Measurements from ENCODE around the gene CNTNAP2. TPM values are rescaled to one million over a fixed set of nuclear protein-coding genes. Genes with fewer than 3 reads are reported as not detected.

Gene CNTNAP2
- total RNA-seq, 2 experiments from 2014 or later = 0.19 to 0.22 TPM

DNA sequence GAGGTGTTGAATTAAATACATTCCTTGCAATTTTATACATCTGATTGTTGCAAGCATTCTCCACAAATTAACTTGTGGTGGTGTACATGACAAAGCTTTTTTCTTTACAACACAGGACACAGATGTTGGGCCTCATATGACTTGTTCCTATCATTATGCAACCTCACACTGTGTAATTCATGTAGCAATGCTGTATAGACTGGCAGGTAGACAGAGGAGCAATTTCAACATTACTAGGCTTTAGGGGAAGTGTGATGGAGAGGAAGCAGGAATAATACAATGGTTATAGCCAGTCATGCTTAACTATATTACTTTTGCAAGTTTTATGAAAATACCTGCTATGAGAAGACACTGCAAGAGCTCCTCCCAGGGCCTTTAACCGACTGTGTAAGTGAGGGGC lies 832.1 kb downstream of the CNTNAP2 start:
- H3K36me3 Mint-ChIP-seq = no peaks in the 10 kb centered on the region
- no peaks in the 10 kb centered on the region for H3K27me3 Mint-ChIP-seq
- H3K9me3 Mint-ChIP-seq = peaks cover 8% of the 10 kb centered on the region
- H3K4me3 Mint-ChIP-seq = no peak overlapping the region
- H3K27ac Mint-ChIP-seq = no peak overlapping the region
- H3K4me1 Mint-ChIP-seq = no peaks in the 10 kb centered on the region
- no peak for DNase-seq

DNA sequence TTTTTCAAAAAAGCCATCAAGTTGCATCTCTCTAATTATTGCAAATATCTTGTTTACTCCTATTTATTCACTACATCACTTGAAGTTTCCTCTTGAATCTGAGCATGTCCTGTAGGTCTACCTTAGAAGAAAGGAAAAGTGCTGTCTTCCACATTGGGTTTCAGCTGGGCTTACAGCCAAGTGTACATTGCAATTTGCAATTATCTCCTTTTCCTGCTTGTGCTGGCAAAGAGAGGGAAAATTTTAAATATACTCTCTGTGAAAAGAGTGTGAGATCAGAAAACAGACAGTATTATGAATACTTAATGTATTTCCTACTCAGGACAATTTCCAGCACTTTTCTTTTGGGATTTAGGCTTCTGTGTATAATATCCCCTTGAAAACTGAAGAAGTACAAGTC lies 839.7 kb downstream of the CNTNAP2 start:
- H3K9me3 Mint-ChIP-seq = peaks cover 3% of the 10 kb centered on the region
- DNase-seq = no peak

DNA sequence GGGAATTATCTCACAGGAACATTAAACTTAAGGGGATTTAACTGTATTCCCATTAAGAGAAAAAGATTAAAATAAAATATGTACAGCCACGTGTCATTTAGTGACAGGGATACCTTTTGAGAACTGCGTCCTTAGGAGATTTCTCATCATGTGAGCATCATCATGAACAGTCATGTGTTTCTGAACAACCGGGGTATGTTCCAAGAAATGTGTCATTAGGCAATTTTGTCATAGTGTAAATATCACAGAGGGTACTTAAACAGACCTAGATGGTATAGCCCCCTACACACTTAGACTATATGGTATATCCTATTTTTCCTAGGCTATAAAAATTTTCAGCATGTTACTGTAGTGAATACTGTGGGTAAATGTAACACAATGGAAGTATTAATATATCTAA lies 840.3 kb downstream of the CNTNAP2 start:
- no peaks in the 10 kb centered on the region for H3K27me3 Mint-ChIP-seq
- peaks cover 3% of the 10 kb centered on the region for H3K9me3 Mint-ChIP-seq
- H3K36me3 Mint-ChIP-seq = no peaks in the 10 kb centered on the region
- no peak overlapping the region for H3K4me3 Mint-ChIP-seq
- H3K4me1 Mint-ChIP-seq = no peaks in the 10 kb centered on the region
- DNase-seq = no peak
- no peak overlapping the region for H3K27ac Mint-ChIP-seq

More for the DNA sequence above, 839.7 kb downstream of the CNTNAP2 start:
- no peaks in the 10 kb centered on the region for H3K4me1 Mint-ChIP-seq
- H3K4me3 Mint-ChIP-seq = no peak overlapping the region
- no peak overlapping the region for H3K27ac Mint-ChIP-seq
- H3K27me3 Mint-ChIP-seq = no peaks in the 10 kb centered on the region
- H3K36me3 Mint-ChIP-seq = no peaks in the 10 kb centered on the region

DNA sequence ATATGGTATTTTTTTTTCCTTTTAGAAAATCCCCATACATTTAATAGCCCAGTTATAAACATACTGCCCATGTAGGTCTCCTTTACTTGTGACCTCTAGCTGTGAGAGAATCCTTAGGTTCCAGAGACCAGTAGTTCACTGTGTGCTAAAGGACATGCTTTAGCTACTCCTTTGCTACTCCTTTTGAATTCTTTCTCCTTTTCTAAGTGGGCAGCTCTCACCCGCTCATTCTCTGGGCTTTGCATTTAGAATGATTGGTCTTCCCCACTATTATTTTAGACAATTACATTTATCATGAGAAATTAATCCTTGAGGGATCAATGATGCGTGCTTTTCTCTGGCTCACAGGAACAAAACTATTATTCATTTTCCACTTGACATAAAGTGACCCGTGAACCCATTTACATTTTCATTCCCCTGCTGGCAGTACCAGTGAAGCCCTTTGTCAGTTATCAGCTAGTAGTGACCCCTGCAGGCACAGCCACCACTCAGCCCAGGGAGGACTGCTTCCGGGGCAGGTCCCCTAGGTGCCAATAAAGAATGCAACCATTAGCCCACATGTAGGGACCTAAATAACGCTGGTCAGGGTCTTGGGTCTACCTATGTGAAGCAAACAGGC lies 844.3 kb downstream of the CNTNAP2 start:
- H3K4me1 Mint-ChIP-seq = no peaks in the 10 kb centered on the region
- H3K27me3 Mint-ChIP-seq = no peaks in the 10 kb centered on the region
- H3K36me3 Mint-ChIP-seq = no peaks in the 10 kb centered on the region
- no peak overlapping the region for H3K27ac Mint-ChIP-seq
- DNase-seq = no peak
- H3K9me3 Mint-ChIP-seq = peaks cover 5% of the 10 kb centered on the region
- H3K4me3 Mint-ChIP-seq = no peak overlapping the region

DNA sequence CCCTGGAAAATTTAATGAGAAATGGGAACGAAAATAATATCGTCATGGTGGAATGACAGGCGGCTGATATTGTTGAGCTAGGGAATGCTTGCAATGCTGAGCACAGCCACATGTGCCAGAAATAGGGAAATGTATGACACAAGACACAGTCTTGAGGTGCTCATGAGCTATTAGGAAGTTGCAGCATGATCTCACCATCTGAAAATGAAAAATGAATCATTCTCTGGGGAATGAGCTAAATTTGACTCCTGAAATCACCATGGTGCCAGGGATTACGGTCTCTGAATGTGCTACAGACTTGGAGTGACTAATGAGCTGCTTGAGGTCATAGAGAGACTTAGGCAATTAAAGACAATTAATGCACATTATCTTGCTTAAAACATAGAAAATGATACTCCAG lies 845.0 kb downstream of the CNTNAP2 start:
- Mint-ChIP-seq H3K27ac (no peak overlapping the region), H3K4me1 (no peaks in the 10 kb centered on the region), H3K9me3 (peaks cover 5% of the 10 kb centered on the region), H3K36me3 (no peaks in the 10 kb centered on the region), H3K27me3 (no peaks in the 10 kb centered on the region), H3K4me3 (no peak overlapping the region)
- DNase-seq = no peak

DNA sequence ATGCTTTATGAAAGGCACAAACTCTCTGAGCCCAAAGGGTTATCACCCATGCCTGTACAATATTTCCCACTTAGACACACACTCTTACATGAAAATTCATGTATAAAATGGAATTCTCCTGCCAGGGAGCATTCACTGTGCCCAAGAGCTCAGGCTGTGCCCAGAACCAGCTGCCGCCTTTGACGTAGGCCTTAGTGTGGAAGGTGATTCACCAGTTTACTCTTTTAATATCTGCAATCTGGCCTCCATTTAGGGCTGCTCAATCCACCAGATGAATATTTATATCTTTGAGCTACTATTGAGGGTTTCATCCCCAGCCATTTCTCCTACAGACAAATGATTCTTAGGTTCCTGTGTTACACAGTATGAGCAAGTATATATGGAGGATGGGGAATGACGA lies 849.7 kb downstream of the CNTNAP2 start:
- DNase-seq = no peak
- no peaks in the 10 kb centered on the region for H3K36me3 Mint-ChIP-seq
- H3K27me3 Mint-ChIP-seq = no peaks in the 10 kb centered on the region
- H3K4me3 Mint-ChIP-seq = no peak overlapping the region
- peaks cover 4% of the 10 kb centered on the region for H3K9me3 Mint-ChIP-seq
- no peak overlapping the region for H3K27ac Mint-ChIP-seq
- no peaks in the 10 kb centered on the region for H3K4me1 Mint-ChIP-seq

DNA sequence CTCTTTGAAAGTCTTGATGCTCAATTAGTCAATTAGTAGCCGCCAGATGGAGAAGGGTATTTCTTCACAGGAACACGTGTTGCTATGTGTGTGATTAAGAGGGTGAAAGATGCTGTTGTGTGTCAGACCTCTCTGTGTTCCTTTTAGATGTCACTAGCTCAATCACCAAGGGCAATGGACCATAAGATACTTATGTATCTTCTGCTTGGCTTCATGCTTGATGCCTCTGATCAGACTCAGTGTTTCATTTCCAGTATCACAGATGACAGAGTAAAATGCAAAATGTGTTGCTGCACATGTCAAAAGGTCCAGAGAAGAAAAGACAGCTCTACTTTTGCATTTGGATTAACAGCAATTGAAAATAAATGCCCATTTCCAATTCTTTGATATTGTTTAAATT lies 865.9 kb downstream of the CNTNAP2 start:
- no peak for DNase-seq
- H3K4me3 Mint-ChIP-seq = no peak overlapping the region
- no peaks in the 10 kb centered on the region for H3K9me3 Mint-ChIP-seq

DNA sequence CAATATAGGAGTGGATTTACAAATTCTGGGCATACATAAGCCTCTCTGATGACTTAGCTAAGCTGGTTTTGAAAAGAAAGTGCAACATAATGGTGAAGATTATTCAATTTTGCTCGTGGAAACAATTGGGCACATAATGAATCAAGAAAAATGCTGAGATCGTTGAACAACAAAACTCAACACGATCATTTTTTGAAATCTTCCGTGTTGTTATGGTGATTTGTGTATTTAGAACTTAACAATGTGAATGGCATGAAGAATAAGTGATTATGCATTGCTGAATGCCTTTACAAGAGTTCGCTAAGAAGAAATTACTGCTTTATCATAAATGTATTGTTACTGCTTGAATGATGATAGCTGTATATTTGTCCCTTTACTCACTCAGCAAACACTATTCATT lies 875.0 kb downstream of the CNTNAP2 start:
- Mint-ChIP-seq H3K27ac (no peak overlapping the region), H3K4me1 (no peaks in the 10 kb centered on the region), H3K4me3 (no peak overlapping the region), H3K27me3 (no peaks in the 10 kb centered on the region), H3K36me3 (no peaks in the 10 kb centered on the region), H3K9me3 (peaks cover 4% of the 10 kb centered on the region)
- no peak for DNase-seq

More for the DNA sequence above, 865.9 kb downstream of the CNTNAP2 start:
- Mint-ChIP-seq H3K4me1 (no peaks in the 10 kb centered on the region), H3K27ac (no peak overlapping the region), H3K27me3 (no peaks in the 10 kb centered on the region), H3K36me3 (no peaks in the 10 kb centered on the region)

DNA sequence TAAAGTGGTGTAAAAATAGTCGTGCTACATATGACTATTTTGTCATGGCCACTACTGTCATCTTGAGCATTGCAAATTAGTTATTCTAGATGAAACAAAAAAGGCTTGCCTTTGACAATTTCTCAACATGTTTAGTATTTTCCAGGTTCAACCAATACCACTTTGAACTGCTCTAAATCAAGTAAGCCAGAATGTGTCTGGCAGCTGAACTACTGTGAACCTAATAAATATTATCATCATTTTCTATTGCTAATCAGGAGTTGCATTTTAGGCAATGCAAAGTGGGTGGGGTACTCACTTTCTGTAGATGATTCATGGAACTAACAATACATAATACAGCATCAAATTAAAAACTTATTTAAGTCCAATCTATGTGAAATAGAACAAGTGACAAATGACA lies 877.2 kb downstream of the CNTNAP2 start:
- Mint-ChIP-seq H3K9me3 (peaks cover 4% of the 10 kb centered on the region), H3K27me3 (no peaks in the 10 kb centered on the region), H3K4me3 (no peak overlapping the region), H3K4me1 (no peaks in the 10 kb centered on the region), H3K27ac (no peak overlapping the region), H3K36me3 (no peaks in the 10 kb centered on the region)
- no peak for DNase-seq

DNA sequence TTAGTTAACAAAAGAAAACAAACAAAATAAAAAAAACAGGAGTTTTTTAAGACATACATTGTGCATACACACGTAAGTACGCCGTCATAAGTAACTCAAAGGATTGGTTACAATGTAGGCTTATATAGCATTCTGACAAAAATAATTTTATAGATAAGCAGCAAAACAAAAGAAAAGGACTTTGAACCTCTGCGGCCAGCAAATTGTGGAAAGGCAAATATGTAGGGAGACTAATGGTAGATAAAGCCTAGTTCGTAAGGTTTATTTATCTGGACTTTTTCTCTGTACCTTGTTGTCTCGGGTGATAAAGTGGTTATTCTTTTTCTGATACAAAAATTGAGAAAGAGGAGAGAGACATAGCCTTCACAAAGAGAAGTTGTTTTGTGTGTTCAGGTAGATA lies 891.9 kb downstream of the CNTNAP2 start:
- no peaks in the 10 kb centered on the region for H3K36me3 Mint-ChIP-seq
- no peak overlapping the region for H3K27ac Mint-ChIP-seq
- H3K9me3 Mint-ChIP-seq = no peaks in the 10 kb centered on the region
- no peak for DNase-seq
- H3K4me3 Mint-ChIP-seq = no peak overlapping the region
- H3K27me3 Mint-ChIP-seq = no peaks in the 10 kb centered on the region
- H3K4me1 Mint-ChIP-seq = no peaks in the 10 kb centered on the region

DNA sequence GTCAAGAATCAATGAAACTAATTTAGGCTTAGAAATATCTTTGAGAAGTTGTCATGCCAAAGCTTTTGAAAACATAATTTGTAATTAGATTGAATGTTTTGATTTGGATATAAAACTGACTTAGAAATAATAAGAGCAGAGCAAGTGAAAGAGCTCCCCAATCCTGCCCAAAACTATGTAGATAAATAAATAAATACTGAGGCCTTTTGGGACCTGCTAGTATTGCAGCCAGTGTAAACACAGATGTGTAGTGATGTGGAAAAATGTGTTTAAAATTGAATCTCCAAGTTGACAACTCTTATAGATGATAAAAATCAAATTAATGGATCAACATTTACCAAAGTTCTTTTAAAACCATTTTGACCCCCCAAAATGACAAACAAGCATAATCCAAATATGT lies 896.1 kb downstream of the CNTNAP2 start:
- Mint-ChIP-seq H3K27ac (no peak overlapping the region), H3K4me3 (no peak overlapping the region)

DNA sequence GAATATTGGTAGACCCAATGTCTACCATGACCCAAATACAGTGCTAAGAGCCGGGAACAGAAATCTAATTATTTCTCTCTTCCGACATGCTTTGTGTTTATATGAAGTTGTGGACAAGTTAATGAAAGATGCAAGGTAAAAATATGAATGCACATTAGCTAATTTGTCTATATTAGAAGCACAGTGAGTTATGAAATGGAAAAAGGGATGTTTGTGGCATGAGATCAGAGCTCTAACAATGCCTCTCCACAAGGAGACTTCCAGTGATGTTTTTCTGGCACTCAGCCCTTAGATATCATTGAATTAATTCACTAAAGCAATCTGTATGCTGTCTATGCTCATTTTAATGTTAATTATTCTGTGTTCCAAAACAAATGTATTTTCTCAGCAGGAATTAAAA lies 897.2 kb downstream of the CNTNAP2 start:
- no peak overlapping the region for H3K27ac Mint-ChIP-seq
- H3K27me3 Mint-ChIP-seq = no peaks in the 10 kb centered on the region
- H3K9me3 Mint-ChIP-seq = no peaks in the 10 kb centered on the region
- DNase-seq = no peak
- no peaks in the 10 kb centered on the region for H3K4me1 Mint-ChIP-seq
- H3K4me3 Mint-ChIP-seq = no peak overlapping the region
- H3K36me3 Mint-ChIP-seq = no peaks in the 10 kb centered on the region

More for the DNA sequence above, 896.1 kb downstream of the CNTNAP2 start:
- Mint-ChIP-seq H3K36me3 (no peaks in the 10 kb centered on the region), H3K27me3 (no peaks in the 10 kb centered on the region), H3K9me3 (no peaks in the 10 kb centered on the region), H3K4me1 (no peaks in the 10 kb centered on the region)
- DNase-seq = no peak

DNA sequence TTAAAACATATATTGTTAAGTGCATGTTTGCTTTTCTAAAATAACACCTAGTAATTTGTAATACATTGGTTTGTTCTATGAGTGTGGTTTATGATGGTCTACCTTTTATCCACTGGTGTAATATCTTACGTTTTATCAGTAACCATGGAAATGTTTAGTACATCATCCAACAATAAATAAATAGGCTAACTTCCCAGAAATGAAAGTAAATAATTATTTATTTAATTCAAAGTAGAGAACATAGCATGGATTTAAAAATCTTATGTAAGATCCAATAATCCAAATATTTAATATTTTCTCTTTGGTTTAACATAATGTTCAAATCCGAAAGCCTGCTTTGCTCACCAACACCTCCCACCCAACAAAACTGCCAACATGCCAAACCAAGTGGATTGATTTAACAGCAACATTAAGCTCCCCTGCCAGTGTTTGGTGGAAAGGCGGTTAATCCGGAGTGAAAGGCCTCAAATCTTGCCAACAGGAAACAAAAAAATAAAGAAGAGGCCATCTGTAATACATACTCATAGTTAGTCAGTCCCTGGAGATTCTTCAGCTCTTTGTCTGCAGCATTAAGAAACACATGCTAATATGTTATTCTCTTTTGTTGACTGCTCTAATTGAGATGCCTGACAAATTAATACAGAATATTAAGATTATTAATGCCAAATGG lies 897.8 kb downstream of the CNTNAP2 start:
- H3K4me1 Mint-ChIP-seq = no peaks in the 10 kb centered on the region
- H3K36me3 Mint-ChIP-seq = no peaks in the 10 kb centered on the region
- no peak overlapping the region for H3K27ac Mint-ChIP-seq
- H3K9me3 Mint-ChIP-seq = no peaks in the 10 kb centered on the region
- DNase-seq = no peak
- no peak overlapping the region for H3K4me3 Mint-ChIP-seq
- no peaks in the 10 kb centered on the region for H3K27me3 Mint-ChIP-seq

DNA sequence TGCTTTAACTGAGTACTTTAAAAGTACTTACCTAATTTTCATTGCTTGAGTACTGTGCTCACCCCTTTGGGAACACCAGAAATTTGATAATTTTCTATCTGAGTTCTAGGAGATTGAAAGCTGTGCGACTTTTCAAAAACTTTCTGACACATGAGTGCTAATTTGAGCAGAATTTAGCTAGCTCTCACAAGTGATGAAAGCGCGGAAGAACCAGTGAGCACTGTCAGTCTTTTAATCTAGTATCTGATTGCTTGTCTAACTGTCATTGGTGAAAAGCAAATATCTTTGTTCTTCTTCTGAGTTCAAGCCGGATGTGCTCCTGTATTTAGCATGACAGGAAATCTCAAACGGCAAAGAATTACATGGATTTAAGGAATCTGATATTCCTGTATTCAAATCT lies 899.4 kb downstream of the CNTNAP2 start:
- H3K9me3 Mint-ChIP-seq = no peaks in the 10 kb centered on the region

DNA sequence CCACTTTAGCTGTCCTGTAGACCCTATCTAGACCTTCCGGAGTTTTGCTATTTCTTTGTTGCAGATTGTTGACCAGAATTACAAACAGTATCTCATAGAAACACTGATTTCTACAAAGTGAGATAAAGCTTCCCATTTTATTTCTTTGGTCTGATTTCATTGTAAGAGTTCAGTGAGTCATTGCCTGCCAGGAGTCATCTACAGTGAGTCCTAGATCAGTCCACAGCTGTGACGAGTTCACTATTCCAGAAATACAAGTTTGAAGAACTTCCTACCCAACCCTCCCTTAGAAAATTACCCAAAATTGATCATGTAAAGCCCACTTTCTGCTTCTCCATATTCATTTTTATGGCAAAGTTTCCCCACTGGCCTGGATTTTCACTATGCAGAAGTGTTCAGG lies 905.5 kb downstream of the CNTNAP2 start:
- no peak for DNase-seq
- Mint-ChIP-seq H3K27ac (no peak overlapping the region), H3K36me3 (no peaks in the 10 kb centered on the region), H3K27me3 (no peaks in the 10 kb centered on the region), H3K4me3 (no peak overlapping the region), H3K4me1 (no peaks in the 10 kb centered on the region), H3K9me3 (no peaks in the 10 kb centered on the region)

More for the DNA sequence above, 899.4 kb downstream of the CNTNAP2 start:
- H3K4me1 Mint-ChIP-seq = no peaks in the 10 kb centered on the region
- no peak overlapping the region for H3K4me3 Mint-ChIP-seq
- no peak for DNase-seq
- no peak overlapping the region for H3K27ac Mint-ChIP-seq
- no peaks in the 10 kb centered on the region for H3K27me3 Mint-ChIP-seq
- H3K36me3 Mint-ChIP-seq = no peaks in the 10 kb centered on the region

DNA sequence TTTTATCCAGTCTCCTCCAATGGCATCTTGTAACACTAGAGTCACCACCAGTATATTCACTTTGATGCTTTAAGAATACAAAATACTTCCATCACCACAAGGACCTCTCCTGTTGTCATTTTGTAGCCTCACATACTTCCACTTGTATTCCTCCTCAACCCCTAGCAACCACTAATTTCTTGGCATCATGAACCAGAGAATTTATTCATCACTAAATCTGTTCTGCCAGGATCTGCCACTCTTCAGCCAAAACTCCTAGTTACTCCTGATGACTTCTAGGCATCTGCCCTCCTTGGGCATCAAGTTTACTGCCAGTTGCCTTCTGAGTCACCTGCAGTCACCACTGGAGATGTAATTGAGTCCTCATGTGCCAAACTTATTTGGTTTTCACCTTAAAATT lies 906.8 kb downstream of the CNTNAP2 start:
- DNase-seq = no peak
- no peak overlapping the region for H3K27ac Mint-ChIP-seq
- H3K9me3 Mint-ChIP-seq = peaks cover 3% of the 10 kb centered on the region
- H3K36me3 Mint-ChIP-seq = no peaks in the 10 kb centered on the region
- no peaks in the 10 kb centered on the region for H3K27me3 Mint-ChIP-seq
- H3K4me1 Mint-ChIP-seq = no peaks in the 10 kb centered on the region
- no peak overlapping the region for H3K4me3 Mint-ChIP-seq

All from activated naive CD8-positive, alpha-beta T cell treated with anti-CD3 and anti-CD28 coated beads for 36 hours (primary cell).